HUES64 (cell line): Measurements from ENCODE around the gene RIOK3.

Experiments used
- H3K27ac ChIP-seq: 2 replicates; pipeline ENCODE4 v1.7.0; 2013; ENCODE audit warnings: low read depth, low read length, inconsistent platforms
- H3K27me3 ChIP-seq: 2 replicates; pipeline ENCODE4 v1.6.1; 2013; ENCODE audit warnings: mild to moderate bottlenecking, low read length; ENCODE audit not compliant: insufficient read depth
- H3K36me3 ChIP-seq: 2 replicates; pipeline ENCODE4 v1.6.1; 2013; ENCODE audit warnings: mild to moderate bottlenecking, low read length; ENCODE audit not compliant: insufficient read depth
- H3K4me1 ChIP-seq: 2 replicates; pipeline ENCODE4 v1.6.1; 2013; ENCODE audit warnings: mild to moderate bottlenecking, low read length, moderate library complexity; ENCODE audit not compliant: insufficient read depth
- H3K4me3 ChIP-seq: 2 replicates; pipeline ENCODE4 v1.5.1; 2013; ENCODE audit warnings: mild to moderate bottlenecking, low read length, moderate library complexity
- H3K9ac ChIP-seq: 2 replicates; pipeline ENCODE4 v1.6.1; 2013; ENCODE audit warnings: mild to moderate bottlenecking, low read depth, low read length
- H3K9me3 ChIP-seq: 2 replicates; pipeline ENCODE4 v1.6.1; 2013; ENCODE audit warnings: low read depth, low read length; ENCODE audit not compliant: insufficient read depth
- WGBS: fragments of 150-250, 120-280 bp; methylation state at CpG from one replicate; pipeline ENCODE4 v1.1.7; 2013; ENCODE audit warnings: missing lambda C conversion rate; 5-methylcytosine and 5-hydroxymethylcytosine counted together

Gene RIOK3

DNA sequence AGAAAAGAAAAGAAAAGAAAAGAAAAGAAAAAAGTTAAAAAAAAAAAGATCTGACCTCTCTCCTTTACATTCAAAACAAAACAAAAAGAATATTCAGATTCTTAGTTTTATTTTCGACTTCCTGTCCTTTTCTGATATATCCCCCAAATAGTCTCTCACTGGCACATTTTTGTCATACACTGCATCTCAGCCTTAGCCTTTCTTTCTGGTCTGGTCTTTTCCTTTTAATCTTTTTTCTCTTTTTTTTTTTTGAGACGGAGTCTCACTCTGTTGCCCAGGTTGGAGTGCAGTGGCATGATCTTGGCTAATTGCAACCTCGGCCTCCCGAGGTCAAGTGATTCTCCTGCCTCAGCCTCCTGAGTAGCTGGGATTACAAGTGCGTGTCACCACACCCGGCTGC lies 1.6 kb upstream of the RIOK3 start:
- WGBS: 97% methylated on average over 6 of the region's 6 CpGs
- no peaks in the 10 kb centered on the region for H3K27me3 ChIP-seq
- no peak overlapping the region for H3K4me3 ChIP-seq
- no peak overlapping the region for H3K27ac ChIP-seq
- no peaks in the 10 kb centered on the region for H3K9me3 ChIP-seq
- H3K9ac ChIP-seq: no peak overlapping the region
- H3K36me3 ChIP-seq: no peaks in the 10 kb centered on the region; the same call in 1 of the 2 replicates
- H3K4me1 ChIP-seq: peaks cover 13% of the 10 kb centered on the region

GRCh38 chr18:23452347-23452727 lies 750 bp upstream of the RIOK3 start:
- WGBS: 89% methylated on average over 2 of the region's 3 CpGs
- Histone ChIP-seq H3K36me3 (no peaks in the 10 kb centered on the region; the same call in 1 of the 2 replicates), H3K9ac (no peak overlapping the region)

DNA sequence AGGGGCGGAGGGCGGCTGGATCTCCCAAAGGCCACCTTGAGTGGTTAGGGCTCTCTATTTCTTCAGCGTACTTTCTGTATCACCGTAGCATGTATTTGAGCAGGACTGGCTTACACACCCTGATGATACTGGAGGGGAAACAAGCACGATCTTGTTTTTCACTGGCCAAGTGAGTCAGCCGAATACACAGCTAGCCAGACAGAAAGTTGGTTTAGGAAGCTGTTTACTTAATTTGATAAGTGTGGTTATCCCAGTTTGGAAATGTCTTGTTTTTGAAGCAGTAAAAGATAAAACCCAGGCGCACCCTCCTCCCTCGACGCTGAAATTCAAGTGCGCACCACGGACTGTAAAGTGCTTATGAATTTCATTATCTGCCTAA lies 582 bp downstream of the RIOK3 start:
- no peaks in the 10 kb centered on the region for H3K9me3 ChIP-seq
- no peak overlapping the region for H3K27ac ChIP-seq
- H3K36me3 ChIP-seq: no peaks in the 10 kb centered on the region; the same call in 1 of the 2 replicates
- WGBS: 7% methylated on average over 11 of the region's 11 CpGs
- H3K27me3 ChIP-seq: no peaks in the 10 kb centered on the region
- H3K9ac ChIP-seq: peak overlapping the region; percentile 62
- peak overlapping the region; percentile 100 for H3K4me3 ChIP-seq
- peaks cover 13% of the 10 kb centered on the region for H3K4me1 ChIP-seq

More at GRCh38 chr18:23452347-23452727, 750 bp upstream of the RIOK3 start:
- H3K4me3 ChIP-seq: peak overlapping the region; percentile 100
- H3K4me1 ChIP-seq: peaks cover 13% of the 10 kb centered on the region
- no peaks in the 10 kb centered on the region for H3K27me3 ChIP-seq
- H3K27ac ChIP-seq: peak overlapping the region; percentile 49; the same call in 1 of the 2 replicates
- H3K9me3 ChIP-seq: no peaks in the 10 kb centered on the region

DNA sequence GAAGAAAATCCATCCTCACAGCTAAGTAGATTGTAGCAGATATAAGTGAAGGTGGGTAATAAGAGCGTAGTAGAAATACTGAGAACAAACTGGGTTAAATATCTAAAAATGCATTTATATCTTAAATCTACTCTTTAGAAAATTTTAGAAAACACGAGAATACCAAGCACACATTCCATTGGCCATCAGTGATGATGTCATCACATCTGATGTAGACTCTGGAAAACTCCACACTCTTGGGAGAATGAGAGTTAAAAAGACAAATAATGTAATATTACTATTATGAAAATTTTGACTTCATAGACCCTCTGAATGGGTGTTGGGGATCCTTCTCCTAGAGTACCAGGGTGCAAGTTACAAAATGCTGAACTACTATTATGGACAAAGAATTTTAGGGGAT lies 3.7 kb downstream of the RIOK3 start:
- H3K9me3 ChIP-seq: no peaks in the 10 kb centered on the region
- H3K4me1 ChIP-seq: peaks cover 13% of the 10 kb centered on the region
- no peak overlapping the region for H3K27ac ChIP-seq
- 100% methylated on average over 1 of the region's 2 CpGs for WGBS
- no peak overlapping the region for H3K4me3 ChIP-seq
- H3K27me3 ChIP-seq: no peaks in the 10 kb centered on the region
- H3K9ac ChIP-seq: no peak overlapping the region
- no peaks in the 10 kb centered on the region; the same call in 1 of the 2 replicates for H3K36me3 ChIP-seq

DNA sequence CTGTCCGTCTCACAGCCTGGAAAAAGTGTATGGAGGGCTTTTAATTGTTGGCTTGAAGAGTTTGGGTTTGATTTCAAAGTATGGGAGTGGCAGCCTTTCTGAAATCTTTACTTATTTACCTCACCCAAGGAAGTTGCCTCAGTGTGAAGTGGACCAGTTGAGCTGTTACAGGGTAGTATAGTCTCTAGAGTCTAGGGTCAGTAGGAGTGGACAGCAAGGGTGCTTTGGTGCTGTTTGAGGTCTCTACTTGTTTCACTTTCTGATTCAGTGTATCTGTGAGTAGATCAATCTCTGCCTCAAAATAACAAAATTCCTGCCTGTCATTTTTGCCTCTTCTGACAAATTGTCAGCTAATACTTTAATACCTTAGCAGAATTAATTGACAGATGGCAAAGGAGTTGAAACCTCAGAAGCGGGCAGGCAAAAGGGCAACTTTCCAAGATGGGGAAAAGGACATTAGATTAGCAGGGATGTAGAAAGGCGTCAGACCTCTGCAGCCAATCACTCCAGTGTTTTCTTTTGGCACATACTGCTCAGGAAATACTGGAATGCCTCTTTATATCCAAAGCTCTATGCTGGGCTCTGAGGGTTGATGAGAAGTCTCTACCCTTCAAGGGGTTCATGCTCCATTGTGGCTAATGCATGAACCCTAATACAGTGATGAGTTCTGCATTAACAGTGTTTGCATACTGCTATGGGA lies 5.9 kb downstream of the RIOK3 start:
- no peaks in the 10 kb centered on the region for H3K27me3 ChIP-seq
- no peak overlapping the region for H3K27ac ChIP-seq
- H3K9ac ChIP-seq: no peak overlapping the region
- no peak overlapping the region for H3K4me3 ChIP-seq
- 0 out of 2 replicates have a peak, but pooled peaks cover 4% of the 10 kb centered on the region for H3K4me1 ChIP-seq
- H3K9me3 ChIP-seq: no peaks in the 10 kb centered on the region
- WGBS: 96% methylated on average over 3 of the region's 3 CpGs
- peaks cover 19% of the 10 kb centered on the region for H3K36me3 ChIP-seq

DNA sequence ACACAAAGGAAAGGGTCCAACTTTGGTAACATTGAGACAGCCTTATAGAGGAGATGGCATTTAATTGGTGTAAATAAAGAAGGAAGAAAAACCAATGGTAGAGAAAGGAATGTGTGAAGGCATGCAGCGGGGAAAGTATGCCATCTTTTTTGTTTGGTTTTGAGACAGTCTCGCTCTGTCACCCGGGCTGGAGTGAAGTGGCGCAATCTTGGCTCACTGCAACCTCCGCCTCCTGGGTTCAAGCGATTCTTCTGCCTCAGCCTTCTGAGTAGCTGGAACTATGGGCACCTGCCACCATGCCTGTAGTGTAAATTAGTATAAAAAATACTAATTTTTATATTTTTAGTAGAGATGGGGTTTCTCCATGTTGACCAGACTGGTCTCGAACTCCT lies 6.4 kb downstream of the RIOK3 start:
- Histone ChIP-seq H3K9ac (no peak overlapping the region), H3K36me3 (peaks cover 25% of the 10 kb centered on the region), H3K4me3 (no peak overlapping the region), H3K9me3 (no peaks in the 10 kb centered on the region), H3K27ac (no peak overlapping the region), H3K4me1 (0 out of 2 replicates have a peak, but pooled peaks cover under 1% of the 10 kb centered on the region), H3K27me3 (no peaks in the 10 kb centered on the region)
- 96% methylated on average over 7 of the region's 7 CpGs for WGBS

- no peak overlapping the region for H3K27ac ChIP-seq
Observed at GRCh38 chr18:23460285-23461273, 7.5 kb downstream of the RIOK3 start.

DNA sequence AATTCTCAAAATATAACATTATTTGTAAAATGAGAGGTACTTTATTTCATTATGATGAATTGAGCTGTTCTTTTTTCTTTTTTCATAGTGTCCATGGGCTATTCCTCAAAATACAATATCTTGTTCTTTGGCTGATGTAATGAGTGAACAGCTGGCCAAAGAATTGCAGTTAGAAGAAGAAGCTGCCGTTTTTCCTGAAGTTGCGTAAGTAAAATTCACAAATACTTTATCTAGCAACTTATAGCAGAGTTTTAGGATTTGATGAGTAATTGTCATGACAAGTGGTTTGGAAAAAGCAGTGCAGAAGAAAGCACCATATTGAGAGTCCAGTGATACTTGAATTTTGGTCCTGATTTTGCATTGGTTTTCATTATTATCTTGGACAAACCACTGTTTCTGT lies 9.8 kb downstream of the RIOK3 start:
- Histone ChIP-seq H3K4me3 (no peak overlapping the region), H3K9ac (no peak overlapping the region), H3K4me1 (no peaks in the 10 kb centered on the region), H3K27me3 (no peaks in the 10 kb centered on the region), H3K27ac (no peak overlapping the region), H3K36me3 (peaks cover 55% of the 10 kb centered on the region), H3K9me3 (no peaks in the 10 kb centered on the region)
- WGBS: no CpG with 5 or more reads among the region's 2 CpGs

More at GRCh38 chr18:23460285-23461273, 7.5 kb downstream of the RIOK3 start:
- 89% methylated on average over 2 of the region's 2 CpGs for WGBS
- no peaks in the 10 kb centered on the region for H3K9me3 ChIP-seq
- no peaks in the 10 kb centered on the region for H3K27me3 ChIP-seq
- H3K4me3 ChIP-seq: no peak overlapping the region
- H3K4me1 ChIP-seq: no peaks in the 10 kb centered on the region
- H3K9ac ChIP-seq: no peak overlapping the region
- peaks cover 34% of the 10 kb centered on the region for H3K36me3 ChIP-seq

DNA sequence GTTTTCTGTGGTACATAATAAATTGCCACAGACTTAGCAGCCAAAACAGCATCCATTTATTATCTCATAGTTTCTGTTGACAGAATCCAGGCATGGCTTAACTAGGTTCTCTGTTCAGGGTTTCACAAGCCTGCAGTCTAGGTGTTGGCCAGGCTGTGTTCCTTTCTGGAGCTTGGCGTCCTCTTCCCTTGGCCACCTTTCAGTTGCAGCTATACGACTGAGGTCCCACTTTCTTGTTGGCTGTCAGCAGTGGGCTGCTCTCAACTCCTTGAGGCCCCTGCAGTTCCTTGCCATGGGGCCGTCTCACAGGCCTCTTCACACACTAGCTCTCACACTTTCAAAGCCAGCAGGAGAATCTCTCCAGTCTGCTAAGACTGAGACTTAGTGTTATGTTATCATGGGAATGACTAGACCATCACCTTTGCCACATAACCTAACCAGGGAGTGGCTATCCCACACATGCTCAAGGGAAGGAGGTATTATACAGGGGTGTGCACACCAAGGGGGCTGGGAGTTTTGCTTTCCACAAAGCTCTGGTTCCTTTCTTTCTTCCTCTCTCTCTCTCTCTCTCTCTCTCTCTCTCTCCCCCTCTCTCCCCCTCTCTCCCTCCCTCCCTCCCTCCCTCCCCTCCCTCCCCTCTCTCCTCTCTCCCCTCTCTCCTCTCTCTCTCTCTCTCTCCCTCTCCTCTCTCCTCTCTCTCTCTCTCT lies 15.8 kb downstream of the RIOK3 start:
- no peaks in the 10 kb centered on the region for H3K9me3 ChIP-seq
- no peak overlapping the region for H3K9ac ChIP-seq
- H3K4me3 ChIP-seq: no peak overlapping the region
- H3K27me3 ChIP-seq: no peaks in the 10 kb centered on the region
- WGBS: 94% methylated on average over 3 of the region's 3 CpGs
- H3K27ac ChIP-seq: no peak overlapping the region
- H3K4me1 ChIP-seq: no peaks in the 10 kb centered on the region
- peaks cover 88% of the 10 kb centered on the region for H3K36me3 ChIP-seq

DNA sequence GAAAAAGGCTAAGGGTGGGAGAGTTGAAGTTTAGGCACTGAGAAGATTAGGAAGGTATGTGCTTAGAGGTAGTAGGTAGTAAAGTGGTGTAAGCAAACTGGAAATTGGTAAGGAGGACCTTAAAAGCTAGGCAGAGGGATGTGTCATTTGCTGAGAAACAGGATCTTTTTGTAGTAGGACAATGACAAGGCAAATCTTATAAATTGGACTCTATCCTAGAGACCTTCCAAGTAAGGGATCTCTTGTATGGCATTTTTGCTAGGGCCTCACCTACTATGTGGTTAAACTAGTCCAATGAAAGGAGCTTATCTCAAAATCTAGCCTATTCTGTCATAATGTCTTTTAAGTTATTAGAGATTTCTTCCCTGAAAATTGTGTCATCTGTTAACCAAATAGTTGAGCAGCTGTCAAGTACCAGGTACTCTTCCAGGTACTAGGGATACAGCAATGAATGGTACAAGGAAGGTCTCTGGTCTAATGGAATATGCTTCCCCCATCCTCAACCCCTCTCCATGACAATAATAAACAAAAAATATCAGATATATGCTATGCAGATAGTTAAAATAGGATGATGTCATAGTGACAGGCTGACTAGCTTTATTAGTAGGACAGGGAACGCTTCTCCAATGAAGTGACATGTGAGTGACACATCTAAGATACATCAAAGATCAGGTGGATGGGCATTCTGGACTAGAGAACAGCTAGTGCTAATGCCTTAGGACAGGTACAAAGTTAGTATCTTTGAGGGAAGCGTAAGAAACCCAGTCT lies 17.7 kb downstream of the RIOK3 start:
- no peaks in the 10 kb centered on the region for H3K9me3 ChIP-seq
- no peak overlapping the region for H3K4me3 ChIP-seq
- H3K9ac ChIP-seq: no peak overlapping the region
- 90% methylated on average over 2 of the region's 2 CpGs for WGBS
- no peak overlapping the region for H3K27ac ChIP-seq
- H3K36me3 ChIP-seq: peaks cover 88% of the 10 kb centered on the region
- H3K27me3 ChIP-seq: no peaks in the 10 kb centered on the region
- H3K4me1 ChIP-seq: no peaks in the 10 kb centered on the region
